Fibroblast of skin of right biceps (primary cell): ENCODE results near the gene PLVAP.

Source experiments
- DNase-seq: peaks from one replicate; pipeline ENCODE4 v3.0.0-alpha.2; 2013

The PLVAP gene

GRCh38 chr19:17357078-17357666, 20.0 kb downstream of the PLVAP start:
- DNase-seq, result no peak

GRCh38 chr19:17353386-17353785, 23.8 kb downstream of the PLVAP start:
- DNase-seq, result no peak

DNA sequence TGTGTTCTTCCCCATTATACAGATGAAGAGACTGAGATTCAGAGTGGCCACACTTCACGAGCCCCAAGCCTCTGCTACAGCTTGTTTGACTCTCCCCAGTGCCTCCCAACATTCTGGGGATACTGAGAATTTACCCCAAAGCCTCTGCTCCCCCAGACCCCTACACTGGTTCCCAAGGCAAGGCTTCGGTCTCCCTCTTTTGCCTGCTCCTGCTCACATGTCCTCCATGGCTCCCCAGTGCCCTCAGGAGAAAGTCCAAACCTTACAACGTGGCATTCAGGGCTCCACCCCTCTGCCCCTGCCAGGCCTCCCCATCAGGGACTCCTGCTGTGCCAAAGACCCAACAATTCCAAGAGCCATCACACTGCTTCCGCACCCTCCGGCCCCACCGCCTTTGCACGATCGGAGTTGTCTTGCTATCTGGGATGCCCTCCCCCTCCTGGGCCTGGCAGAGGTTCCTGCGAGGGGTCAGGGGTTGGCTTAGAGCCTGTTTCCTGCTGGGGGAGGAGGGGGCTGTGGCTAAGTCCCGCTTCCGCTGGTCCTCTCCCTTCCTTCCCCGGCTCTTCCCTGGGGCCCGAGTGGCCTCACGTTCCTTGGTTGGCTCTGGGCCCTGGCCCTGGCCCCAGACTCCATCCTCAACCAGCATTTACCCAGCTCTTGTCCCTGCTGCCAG, 24.4 kb downstream of the PLVAP start:
- DNase-seq, result no peak

- DNase-seq, result no peak
These were observed 25.2 kb downstream of the PLVAP start for GRCh38 chr19:17351815-17352435.

GRCh38 chr19:17348700-17349099, 28.4 kb downstream of the PLVAP start:
- DNase-seq, result peak; percentile 68

DNA sequence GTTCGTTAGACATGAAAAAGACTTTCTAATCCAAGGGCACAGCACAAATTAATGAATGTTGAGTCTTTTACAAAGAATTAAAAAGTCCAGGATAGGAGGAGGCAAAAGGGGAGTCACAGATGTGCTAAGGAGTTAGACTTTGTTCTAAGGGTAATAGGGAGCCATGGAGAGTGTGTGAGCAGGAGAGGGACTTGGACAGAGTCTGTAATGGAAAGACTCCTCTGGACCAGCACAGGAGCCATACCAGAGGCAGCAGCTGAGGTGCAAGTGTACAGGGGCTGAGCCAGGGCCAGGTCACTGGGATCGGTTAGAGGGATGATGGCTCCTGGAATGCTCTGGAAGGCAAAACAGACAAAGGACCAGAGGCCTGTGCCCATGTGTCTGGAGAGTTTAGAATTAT, 29.3 kb downstream of the PLVAP start:
- no peak for DNase-seq

- DNase-seq, result no peak
These were observed 29.8 kb downstream of the PLVAP start for GRCh38 chr19:17347361-17347760.

DNA sequence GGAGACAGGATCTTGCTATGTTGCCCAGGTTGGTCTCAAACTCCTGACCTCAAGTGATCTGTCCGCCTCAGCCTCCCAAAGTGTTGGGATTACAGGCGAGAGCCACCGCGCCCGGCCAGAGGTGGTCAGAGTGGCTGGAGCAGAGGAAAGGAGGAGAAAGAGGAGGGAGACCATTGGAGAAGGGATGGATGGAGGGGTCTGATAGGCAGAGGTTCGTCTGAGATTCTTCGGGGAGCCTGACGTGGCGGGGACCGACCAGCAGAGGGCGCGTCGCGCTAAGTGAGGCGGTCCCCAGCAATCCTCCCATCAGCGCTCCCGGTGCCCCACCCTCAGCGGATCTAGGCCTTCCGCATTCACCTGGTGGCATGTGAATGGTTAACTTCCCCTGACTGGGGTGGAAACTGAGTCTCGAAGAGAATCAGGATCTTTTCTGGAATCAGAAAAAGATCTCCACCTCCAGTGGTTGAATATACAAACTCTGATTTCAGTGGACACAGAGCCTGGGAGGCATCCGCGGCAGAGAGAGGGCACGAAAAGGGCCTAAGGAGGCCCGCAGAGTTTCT, 31.0 kb downstream of the PLVAP start:
- peak; percentile 56 for DNase-seq

DNA sequence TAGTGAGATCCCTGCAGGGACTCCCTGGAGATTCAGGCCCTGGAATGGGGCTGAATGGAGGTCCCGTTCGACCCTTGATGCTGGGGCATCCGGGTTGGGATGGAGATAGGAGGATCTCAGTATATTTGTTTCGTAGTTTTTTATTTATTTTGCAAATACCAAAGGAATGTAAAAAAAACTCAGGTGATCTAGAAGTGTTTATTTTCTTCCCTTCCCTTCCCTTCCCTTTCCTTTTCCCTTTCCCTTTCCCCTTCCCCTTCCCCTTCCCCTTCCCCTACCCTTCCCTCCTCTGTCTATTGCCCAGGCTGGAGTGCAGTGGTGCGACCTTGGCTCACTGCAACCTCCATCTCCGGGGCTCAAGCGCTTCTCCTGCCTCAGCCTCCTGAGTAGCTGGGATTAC, 35.3 kb downstream of the PLVAP start:
- DNase-seq, result no peak

- no peak for DNase-seq
These were observed 35.8 kb downstream of the PLVAP start for GRCh38 chr19:17341386-17341785.

DNA sequence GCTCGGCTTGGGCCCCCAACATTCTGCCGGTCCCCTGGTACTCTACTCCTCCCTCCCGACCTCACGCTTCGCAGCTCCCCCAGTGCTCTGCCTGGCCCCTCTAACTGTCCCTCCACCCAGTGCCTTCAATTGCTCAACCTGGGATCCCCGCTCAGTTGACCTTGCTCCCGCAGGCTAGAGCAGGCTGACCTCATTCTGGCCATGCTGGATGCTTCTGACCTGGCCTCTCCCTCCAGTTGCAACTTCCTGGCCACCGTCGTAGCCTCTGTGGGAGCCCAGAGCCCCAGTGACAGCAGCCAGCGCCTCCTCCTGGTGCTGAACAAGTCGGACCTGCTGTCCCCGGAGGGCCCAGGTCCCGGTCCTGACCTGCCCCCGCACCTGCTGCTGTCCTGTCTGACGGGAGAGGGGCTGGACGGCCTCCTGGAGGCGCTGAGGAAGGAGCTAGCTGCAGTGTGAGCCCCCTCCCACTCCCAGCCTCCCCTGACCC, 36.2 kb downstream of the PLVAP start:
- DNase-seq, result no peak

GRCh38 chr19:17340302-17340870, 36.8 kb downstream of the PLVAP start:
- no peak for DNase-seq

DNA sequence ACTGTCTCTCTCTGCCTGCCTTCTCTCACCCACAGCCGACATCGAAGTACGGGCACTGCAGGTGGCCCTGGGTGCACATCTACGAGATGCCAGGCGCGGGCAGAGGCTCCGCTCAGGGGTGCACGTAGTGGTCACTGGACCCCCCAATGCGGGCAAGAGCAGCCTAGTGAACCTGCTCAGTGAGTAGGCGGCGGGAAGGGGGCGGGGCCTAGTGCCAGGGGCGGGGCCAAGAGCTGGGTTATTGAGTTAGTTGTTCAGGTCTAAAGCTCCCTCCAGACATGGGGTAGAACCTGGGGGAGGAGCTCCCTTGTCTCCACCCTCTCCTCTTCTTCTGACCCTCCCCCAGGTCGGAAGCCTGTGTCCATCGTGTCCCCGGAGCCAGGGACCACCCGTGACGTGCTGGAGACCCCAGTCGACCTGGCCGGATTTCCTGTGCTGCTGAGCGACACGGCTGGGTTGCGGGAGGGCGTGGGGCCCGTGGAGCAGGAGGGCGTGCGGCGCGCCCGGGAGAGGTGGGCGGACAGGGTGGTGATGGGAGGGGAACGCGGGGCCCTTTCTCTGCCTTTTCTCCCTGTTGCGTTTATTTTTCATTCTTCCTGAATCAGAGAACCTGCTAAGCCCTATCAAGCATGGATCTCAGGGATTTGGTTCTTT, 37.9 kb downstream of the PLVAP start:
- DNase-seq, result no peak

DNA sequence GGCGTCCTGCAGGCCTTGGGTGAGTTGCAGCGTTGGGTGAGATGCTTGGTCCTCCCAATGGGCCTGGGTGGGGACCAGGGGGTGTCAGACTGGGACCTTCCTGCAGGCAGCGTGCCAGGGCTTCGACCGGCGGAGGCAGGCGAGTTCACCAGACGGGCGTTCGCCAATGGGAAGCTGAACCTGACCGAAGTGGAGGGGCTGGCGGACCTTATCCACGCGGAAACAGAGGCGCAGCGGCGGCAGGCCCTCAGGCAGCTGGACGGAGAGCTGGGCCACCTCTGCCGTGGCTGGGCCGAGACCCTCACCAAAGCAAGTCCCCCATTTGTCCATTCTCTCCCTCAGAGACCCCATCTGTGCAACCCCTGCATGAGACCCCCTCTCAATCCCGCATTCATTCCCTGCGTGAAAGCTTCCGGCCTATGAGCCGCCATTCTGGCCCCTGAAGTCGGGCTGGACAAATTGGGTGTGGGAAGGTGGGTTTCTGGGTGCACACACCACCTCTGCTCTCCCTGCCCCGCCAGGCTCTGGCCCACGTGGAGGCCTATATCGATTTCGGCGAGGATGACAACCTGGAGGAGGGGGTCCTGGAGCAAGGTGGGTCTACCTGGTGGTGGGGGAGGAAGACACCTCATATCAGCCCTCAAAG, 38.6 kb downstream of the PLVAP start:
- no peak for DNase-seq

GRCh38 chr19:17337675-17338432, 39.3 kb downstream of the PLVAP start:
- DNase-seq, result no peak

DNA sequence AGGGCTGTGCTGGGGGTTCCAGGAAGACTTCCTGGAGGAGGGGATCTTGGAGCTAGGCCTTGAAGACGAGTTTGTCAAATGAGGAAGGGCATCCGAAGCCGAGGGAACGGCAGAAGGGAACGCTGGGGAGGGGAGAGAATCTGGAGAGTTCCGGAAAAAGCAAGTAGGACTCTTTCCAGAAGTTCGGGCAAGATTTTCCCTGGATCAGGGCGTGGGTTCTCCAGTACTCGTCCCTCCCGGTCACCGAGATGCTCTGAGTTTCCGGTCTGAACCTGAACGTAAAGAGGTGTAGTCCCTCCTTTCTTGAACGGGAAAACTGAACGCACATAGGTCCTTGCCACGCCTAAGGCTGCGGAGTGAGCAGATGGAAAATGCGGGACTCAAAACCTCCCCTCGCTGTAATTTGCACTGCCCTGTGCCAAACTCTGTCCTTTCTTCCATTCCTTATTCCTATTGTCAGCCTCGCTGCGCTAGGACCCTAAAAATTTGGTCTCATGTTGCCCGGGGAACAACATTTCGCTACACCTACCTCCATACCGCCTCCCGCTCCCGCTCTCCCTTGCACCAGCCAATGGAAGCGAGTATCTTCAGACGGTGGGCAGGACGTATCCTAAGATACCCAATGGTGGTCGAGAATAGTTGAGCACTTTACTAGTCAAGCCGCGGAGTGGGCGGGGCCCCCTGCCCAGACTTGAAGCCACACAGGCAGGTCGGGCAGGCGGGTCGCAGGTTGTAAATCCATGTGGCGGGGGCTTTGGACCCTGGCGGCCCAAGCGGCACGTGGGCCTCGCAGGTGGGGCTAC, 40.1 kb downstream of the PLVAP start, which contains the start of gene GTPBP3:
Gene GTPBP3, plus strand, starts transcription at position 682 of the 803 bp plus-strand sequence. Its CDS starts 59 bp downstream, at position 741.
- peak; percentile 99 for DNase-seq

DNA sequence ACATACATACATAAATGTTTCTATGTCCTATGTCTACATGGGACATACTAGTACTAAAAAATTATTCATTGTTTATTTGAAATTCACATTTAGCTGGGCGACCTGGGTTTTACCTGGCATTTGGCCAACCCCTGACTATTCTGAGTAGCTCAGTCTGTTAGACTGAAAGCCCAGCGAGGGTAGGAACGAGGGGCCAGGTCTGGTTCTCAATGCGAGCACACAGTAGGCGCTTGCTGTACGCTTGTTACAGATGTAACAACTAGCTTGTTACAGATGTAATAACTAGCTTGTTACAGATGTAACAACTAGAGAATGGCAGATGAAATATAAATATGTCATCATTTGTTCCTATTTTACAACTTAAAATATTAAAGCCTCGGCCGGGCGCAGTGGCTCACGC, 41.6 kb downstream of the PLVAP start:
- no peak for DNase-seq

- DNase-seq, result peak; percentile 99
These were observed 42.4 kb downstream of the PLVAP start, which contains the start of gene ANO8 for GRCh38 chr19:17334414-17335409. Gene ANO8, minus strand, starts transcription at chr19:17334855. Its CDS starts 185 bp downstream, at chr19:17334670.
